GM12878 (cell line): ENCODE measurements around the gene JUND. TPM values are rescaled to one million over a fixed set of nuclear protein-coding genes. Genes with fewer than 3 reads are reported as not detected.

Source experiments
- ATF3 ChIP-seq: IDR thresholded peaks from 2 replicates; pipeline ENCODE4 v1.6.1; 2011; ENCODE audit warnings: low read depth, mild to moderate bottlenecking, low read length, moderate library complexity, borderline replicate concordance; ENCODE audit errors: extremely low read depth
- BACH1 ChIP-seq: fragments of 450-650 bp; IDR thresholded peaks from 2 replicates; pipeline ENCODE4 v1.6.1; 2017; ENCODE audit warnings: mild to moderate bottlenecking, borderline replicate concordance
- CEBPZ ChIP-seq: fragments of 150-350 bp; IDR thresholded peaks from 2 replicates; pipeline ENCODE4 v1.6.1; 2016; ENCODE audit warnings: low read depth, low read length
- CREM ChIP-seq: IDR thresholded peaks from 2 replicates; pipeline ENCODE4 v1.6.1; 2014; ENCODE audit warnings: antibody characterized with exemption, low read depth
- CUX1 ChIP-seq: IDR thresholded peaks from 2 replicates; pipeline ENCODE4 v1.6.1; 2012; ENCODE audit warnings: improper control_type of control experiment, low read depth, low read length; ENCODE audit not compliant: insufficient replicate concordance
- DPF2 ChIP-seq: fragments of 450-650 bp; IDR thresholded peaks from 2 replicates; pipeline ENCODE4 v1.6.1; 2017; ENCODE audit warnings: mild to moderate bottlenecking
- MAX ChIP-seq: IDR thresholded peaks from 2 replicates; pipeline ENCODE4 v1.6.1; 2012; ENCODE audit warnings: low read depth, low read length, improper control_type of control experiment
- NFYA ChIP-seq: IDR thresholded peaks from 2 replicates; pipeline ENCODE4 v1.6.1; 2011; ENCODE audit warnings: low read depth, mild to moderate bottlenecking, low read length, improper control_type of control experiment, borderline replicate concordance
- NR2C1 ChIP-seq: fragments of 450-650 bp; IDR thresholded peaks from 2 replicates; pipeline ENCODE4 v1.6.1; 2017; ENCODE audit warnings: antibody characterized with exemption, mild to moderate bottlenecking, moderate library complexity
- NR2C2 ChIP-seq: IDR thresholded peaks from 2 replicates; pipeline ENCODE4 v1.6.1; 2011; ENCODE audit warnings: borderline replicate concordance, low read depth; ENCODE audit not compliant: control insufficient read depth, insufficient read length
- NR2F1 ChIP-seq: fragments of 450-650 bp; conservative IDR thresholded peaks from 2 replicates; pipeline ENCODE4 v1.6.1; 2017; ENCODE audit warnings: mild to moderate bottlenecking
- RELB ChIP-seq: fragments of 450-650 bp; IDR thresholded peaks from 2 replicates; pipeline ENCODE4 v1.6.1; 2017; ENCODE audit warnings: low read depth, mild to moderate bottlenecking, moderate library complexity
- RUNX3 ChIP-seq: IDR thresholded peaks from 2 replicates; pipeline ENCODE4 v1.6.1; 2012; ENCODE audit warnings: low read length, inconsistent platforms
- SREBF2 ChIP-seq: IDR thresholded peaks from 2 replicates; pipeline ENCODE4 v1.6.1; 2012; ENCODE audit warnings: mild to moderate bottlenecking, low read length
- USF1 ChIP-seq: IDR thresholded peaks from 2 replicates; pipeline ENCODE4 v1.6.1; 2011; ENCODE audit warnings: borderline replicate concordance, low read depth, mild to moderate bottlenecking, moderate library complexity, mixed read lengths, low read length; ENCODE audit not compliant: insufficient read depth; ENCODE audit errors: extremely low read length
- WRNIP1 ChIP-seq: IDR thresholded peaks from 2 replicates; pipeline ENCODE4 v1.6.1; 2011; ENCODE audit warnings: low read depth, low read length, improper control_type of control experiment, borderline replicate concordance
- ZNF217 ChIP-seq: fragments of 450-650 bp; IDR thresholded peaks from 2 replicates; pipeline ENCODE4 v1.6.1; 2017; ENCODE audit warnings: antibody characterized with exemption, mild to moderate bottlenecking
- polyA plus RNA-seq, 11 experiments: library from polyadenylated mRNA; depleted of rRNA in 4 of 11; unstranded in 6 of 11; stranded (reverse) in 5 of 11; fragments of >200 nt; fragmentation: Nextera tagmentation in 4 of 11; fragmentation: Illumina TruSeq in 1 of 11; extraction: Ambion mirVana in 4 of 11; extraction: Trizol in 1 of 11; gene quantifications; 1 replicate in 1 of 11; 2 replicates in 10 of 11; pipeline versions ENCODE4 v1.2.1 to v1.2.3, GENCODE V29; 2011 to 2016; ENCODE audit warnings: inconsistent platforms in 2 of 11, missing spikeins in 2 of 11, low read depth in 1 of 11
- total RNA-seq, 4 experiments: library from RNA; depleted of rRNA in 3 of 4; stranded (reverse); fragments of >200 nt in 3 of 4; fragmentation: Illumina TruSeq in 1 of 4; extraction: Trizol in 1 of 4; gene quantifications; 2 replicates each; pipeline versions ENCODE4 v1.2.1 to v1.2.3, GENCODE V29; 2013 to 2021

JUND gene
- total and polyA plus RNA-seq, 10 of the 15 experiments (the other 5 are each of a cell fraction or from before 2014, with no cell fraction given) = 7.4 to 164 (median 18.8) TPM

- TF ChIP-seq MAX (peak; percentile 63), ATF3 (no peak), WRNIP1 (no peak), NFYA (no peak), CUX1 (no peak), DPF2 (peak; percentile 76), NR2F1 (peak; percentile 57), NR2C2 (no peak), USF1 (no peak), NR2C1 (peak; percentile 39; the same call in 1 of the 2 replicates), CEBPZ (no peak), RUNX3 (peak; percentile 92), ZNF217 (peak; percentile 73; the same call in 1 of the 2 replicates), CREM (peak; percentile 87), BACH1 (peak; percentile 86), SREBF2 (no peak), RELB (peak; percentile 74; the same call in 1 of the 2 replicates)
Measured at GRCh38 chr19:18291590-18292461, 10.4 kb upstream of the JUND start (continued).
